OCI-LY7 (cell line): Measurements from ENCODE around the gene PKDCC.

Experiments
- CTCF ChIP-seq: fragments of 200-600 bp; sonication (generic); conservative IDR thresholded peaks from 2 replicates; pipeline ENCODE4 v1.5.1; 2014; ENCODE audit warnings: mild to moderate bottlenecking, antibody characterized with exemption, low read length, moderate library complexity, mixed read lengths
- EZH2phosphoT487 ChIP-seq: fragments of 200-600 bp; sonication (generic); IDR thresholded peaks from 2 replicates; pipeline ENCODE4 v1.6.1; 2018; ENCODE audit warnings: low read depth, borderline replicate concordance, mild to moderate bottlenecking, mixed run types, antibody characterized with exemption, low read length, moderate library complexity, mixed read lengths

- TF ChIP-seq CTCF (no peak), EZH2phosphoT487 (no peak)
These were observed 2.5 kb upstream of the PKDCC start for GRCh38 chr2:42045352-42045751.
